ENCODE measurements around the gene SLC25A25. TPM values are rescaled to one million over a fixed set of nuclear protein-coding genes. Genes with fewer than 3 reads are reported as not detected.
"Not testable (repeated sequence)": the region's sequence is repeated elsewhere in the genome, so short reads cannot be mapped to it uniquely, and the experiment has no call there.

The SLC25A25 gene
- 10 to 100 TPM; 12.6 to 13.7 (median 12.8) TPM for polyA plus RNA-seq (ENCODE audit: insufficient read length in 3 of 3)
- long read RNA-seq, donor 1, partial matches to known transcripts: 0 of 3 reads
- long read RNA-seq, donor 1, other reads (novel, unspliced or antisense): 0 of 3 reads
- long read RNA-seq, donor 2, partial matches to known transcripts: 0 of 3 reads
- long read RNA-seq, donor 2, other reads (novel, unspliced or antisense): 0 of 3 reads
- long read RNA-seq, donor 3, partial matches to known transcripts: 5 of 9 reads
- long read RNA-seq, donor 3, other reads (novel, unspliced or antisense): 0 of 9 reads
- long read RNA-seq, donor 4, partial matches to known transcripts: 0 of 5 reads
- long read RNA-seq, donor 4, other reads (novel, unspliced or antisense): 0 of 5 reads
- long read RNA-seq, donor 5, partial matches to known transcripts: 0 of 12 reads
- long read RNA-seq, donor 5, other reads (novel, unspliced or antisense): 9 of 12 reads
- long read RNA-seq, donor 6, partial matches to known transcripts: 21 of 40 reads
- long read RNA-seq, donor 6, other reads (novel, unspliced or antisense): 16 of 40 reads
- long read RNA-seq, donor 7, partial matches to known transcripts: 9 of 15 reads
- long read RNA-seq, donor 7, other reads (novel, unspliced or antisense): 0 of 15 reads
- long read RNA-seq, donor 8, partial matches to known transcripts: 0 of 4 reads
- long read RNA-seq, donor 8, other reads (novel, unspliced or antisense): 0 of 4 reads
- long read RNA-seq, donor 9, partial matches to known transcripts: 29 of 62 reads
- long read RNA-seq, donor 9, other reads (novel, unspliced or antisense): 27 of 62 reads
- long read RNA-seq, donor 10, partial matches to known transcripts: 0 of 2 reads
- long read RNA-seq, donor 10, other reads (novel, unspliced or antisense): 0 of 2 reads
- long read RNA-seq, donor 11, partial matches to known transcripts: 0 of 4 reads
- long read RNA-seq, donor 11, other reads (novel, unspliced or antisense): 0 of 4 reads
- long read RNA-seq, donor 12, partial matches to known transcripts: 96 of 107 reads
- long read RNA-seq, donor 12, other reads (novel, unspliced or antisense): 5 of 107 reads
- long read RNA-seq, donor 13, transcript SLC25A25-203 (10 exons, 3,431 nt): major isoform, 5 of 30 reads
- long read RNA-seq, donor 13, partial matches to known transcripts: 25 of 30 reads
- long read RNA-seq, donor 13, other reads (novel, unspliced or antisense): 0 of 30 reads
- long read RNA-seq, donor 14: 0 reads
- long read RNA-seq, donor 15, partial matches to known transcripts: 20 of 79 reads
- long read RNA-seq, donor 15, other reads (novel, unspliced or antisense): 52 of 79 reads
- long read RNA-seq, donor 16, partial matches to known transcripts: 17 of 19 reads
- long read RNA-seq, donor 16, other reads (novel, unspliced or antisense): 0 of 19 reads

DNA sequence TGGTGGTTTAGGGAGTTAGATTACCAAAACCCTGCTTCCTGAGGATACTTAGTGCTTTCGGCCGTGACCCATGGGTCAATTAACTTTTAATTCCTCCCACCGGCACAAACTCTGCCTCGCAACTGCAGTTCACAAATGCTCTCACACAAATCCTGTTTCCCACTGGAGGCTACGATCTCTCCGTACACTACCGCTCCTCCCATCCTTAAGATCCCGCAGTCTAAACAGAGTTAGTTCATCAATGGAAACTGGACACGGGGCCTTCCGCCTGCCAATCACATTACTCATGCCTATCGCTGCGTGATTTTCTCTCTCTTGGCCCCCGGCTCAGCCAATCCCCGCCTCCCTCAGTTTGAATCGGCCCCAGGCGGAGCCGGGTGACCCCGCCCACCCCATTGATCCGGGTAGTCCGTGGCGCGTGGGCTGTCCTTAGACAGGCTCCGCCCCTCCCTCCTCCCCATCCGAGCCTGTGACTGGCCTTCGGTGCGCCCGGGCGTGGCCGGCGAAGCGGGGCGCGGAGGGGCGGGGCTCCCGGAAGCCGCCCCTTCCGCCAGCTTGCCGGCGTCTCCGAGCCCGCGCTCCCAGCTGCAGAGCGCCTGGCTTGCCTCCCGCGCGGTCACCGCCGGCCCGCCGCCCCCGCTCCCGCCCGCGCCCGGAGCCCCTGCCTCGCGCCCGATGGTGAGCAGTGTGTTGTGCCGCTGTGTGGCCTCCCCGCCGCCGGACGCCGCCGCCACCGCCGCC, at the start of gene SLC25A25:
TSS of gene SLC25A25 (plus strand) at position 588 of the 741 bp plus-strand sequence. CDS start at position 676, 88 bp downstream.
- DNase-seq: peak; percentile 98

DNA sequence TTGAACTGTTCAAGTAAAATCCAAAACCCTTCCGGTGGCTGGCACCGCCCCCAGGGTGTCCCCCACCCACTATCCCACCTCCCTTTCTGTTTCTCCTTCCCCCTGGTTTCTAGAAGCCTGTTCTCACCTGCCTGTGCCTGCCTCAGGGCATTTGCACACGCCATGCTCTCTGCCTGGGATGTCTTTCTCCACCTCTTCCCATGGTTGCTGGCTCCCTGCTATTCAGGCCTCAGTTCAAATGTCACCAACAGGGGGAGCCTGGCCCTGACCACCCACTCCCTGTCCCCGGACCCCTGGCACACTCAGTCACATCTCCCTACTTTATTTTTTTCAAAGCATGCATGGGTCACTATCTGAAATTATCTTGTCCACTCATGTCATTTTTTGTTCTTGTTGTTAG, 47.3 kb upstream of the SLC25A25 start:
- no peak for DNase-seq

DNA sequence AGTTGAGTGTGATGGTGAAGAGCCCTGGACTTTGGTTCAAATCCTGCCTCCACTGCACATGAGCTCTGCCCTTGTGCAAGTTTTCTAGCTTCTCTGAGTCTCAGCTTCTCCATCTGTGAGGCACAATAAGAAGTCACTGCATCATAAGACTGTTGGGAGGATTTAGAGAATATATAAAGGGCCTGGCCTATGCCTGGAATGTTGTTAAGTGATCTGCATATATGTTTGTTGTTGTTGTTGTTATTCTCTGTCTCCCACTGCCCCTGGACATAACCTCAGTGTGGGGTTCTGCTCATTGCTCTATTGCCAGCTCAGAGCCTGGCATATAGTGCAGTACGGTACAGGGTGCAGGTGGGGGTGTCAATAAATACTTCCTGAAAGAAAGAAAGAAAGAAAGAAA, 46.9 kb upstream of the SLC25A25 start:
- DNase-seq: no peak

DNA sequence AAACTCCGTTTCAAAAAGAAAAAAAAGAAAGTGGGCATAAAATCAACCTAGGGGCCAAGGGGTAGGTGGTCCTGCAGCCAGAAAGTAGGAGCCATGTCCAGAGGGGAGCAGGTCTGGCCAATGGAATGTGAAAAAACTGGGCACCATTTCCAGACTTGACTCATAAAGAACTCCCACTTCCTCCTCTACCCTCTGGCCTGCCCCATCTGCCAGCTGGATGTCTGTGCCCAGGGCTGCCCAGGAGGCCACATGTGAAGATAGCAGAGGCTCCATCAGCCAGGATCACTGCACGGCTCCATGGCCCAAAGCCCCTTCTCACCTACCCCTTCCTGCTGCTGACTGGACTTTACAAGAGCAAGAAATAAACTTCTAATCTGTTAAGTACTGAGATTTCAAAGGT, 45.1 kb upstream of the SLC25A25 start:
- DNase-seq: no peak

DNA sequence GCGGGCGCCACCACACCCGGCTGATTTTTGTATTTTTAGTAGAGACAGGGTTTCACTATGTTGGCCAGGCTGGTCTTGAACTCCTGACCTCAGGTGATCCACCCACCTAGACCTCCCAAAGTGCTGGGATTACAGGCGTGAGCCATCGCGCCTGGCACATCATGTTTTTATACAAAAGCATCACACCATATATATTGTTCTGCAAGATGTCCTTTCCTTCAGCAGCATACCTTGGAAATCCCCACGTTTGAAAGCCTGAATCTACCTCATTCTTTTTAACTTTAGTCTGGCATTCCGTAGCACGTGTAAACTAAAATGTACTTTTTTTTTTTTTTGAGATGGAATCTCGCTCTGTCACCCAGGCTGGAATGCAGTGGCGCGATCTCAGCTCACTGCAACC, 44.4 kb upstream of the SLC25A25 start:
- not testable (repeated sequence) for DNase-seq

DNA sequence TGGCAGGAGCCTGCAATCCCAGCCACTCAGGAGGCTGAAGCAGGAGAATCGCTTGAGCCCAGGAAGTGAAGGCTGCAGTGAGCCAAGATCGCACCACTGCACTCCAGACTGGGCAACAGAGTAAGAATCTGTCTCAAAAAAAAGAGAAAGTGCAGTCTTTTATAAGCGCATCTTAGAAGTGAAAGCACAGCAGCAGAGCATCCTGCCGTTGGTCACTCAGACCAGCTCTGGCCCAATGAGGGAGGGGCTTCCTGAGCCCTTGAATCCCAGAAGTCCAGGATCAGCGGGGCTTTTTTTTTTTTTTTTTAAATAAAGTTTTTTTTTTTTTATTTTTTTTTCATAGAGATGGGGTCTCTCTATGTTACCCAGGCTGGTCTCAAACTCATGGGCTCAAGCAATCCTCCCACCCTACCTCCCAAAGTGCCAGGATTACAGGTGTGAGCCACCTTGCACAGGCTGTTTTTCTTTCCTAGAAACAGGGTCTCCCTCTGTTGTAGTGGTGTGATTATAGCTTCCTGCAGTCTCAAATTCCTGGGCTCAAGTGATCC, 43.2 kb upstream of the SLC25A25 start:
- DNase-seq: no peak

DNA sequence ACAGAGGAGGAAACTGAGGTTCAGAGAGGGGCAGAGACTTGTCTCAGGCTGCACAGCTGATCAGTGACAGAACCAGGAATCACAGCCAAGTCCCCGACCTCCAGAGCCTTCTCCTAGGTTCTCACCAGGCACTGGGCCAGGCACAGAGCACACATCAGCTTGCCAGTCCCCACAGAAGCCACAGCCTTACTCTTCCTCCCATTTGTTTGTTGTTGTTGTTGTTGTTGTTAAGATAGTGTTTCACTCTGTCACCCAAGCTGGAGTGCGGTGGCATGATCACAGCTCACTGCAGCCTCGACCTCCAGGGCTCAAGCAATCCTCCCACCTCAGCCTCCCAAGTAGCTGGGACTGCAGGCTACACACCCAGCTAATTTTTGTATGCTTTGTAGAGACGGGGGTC, 42.3 kb upstream of the SLC25A25 start:
- no peak for DNase-seq

DNA sequence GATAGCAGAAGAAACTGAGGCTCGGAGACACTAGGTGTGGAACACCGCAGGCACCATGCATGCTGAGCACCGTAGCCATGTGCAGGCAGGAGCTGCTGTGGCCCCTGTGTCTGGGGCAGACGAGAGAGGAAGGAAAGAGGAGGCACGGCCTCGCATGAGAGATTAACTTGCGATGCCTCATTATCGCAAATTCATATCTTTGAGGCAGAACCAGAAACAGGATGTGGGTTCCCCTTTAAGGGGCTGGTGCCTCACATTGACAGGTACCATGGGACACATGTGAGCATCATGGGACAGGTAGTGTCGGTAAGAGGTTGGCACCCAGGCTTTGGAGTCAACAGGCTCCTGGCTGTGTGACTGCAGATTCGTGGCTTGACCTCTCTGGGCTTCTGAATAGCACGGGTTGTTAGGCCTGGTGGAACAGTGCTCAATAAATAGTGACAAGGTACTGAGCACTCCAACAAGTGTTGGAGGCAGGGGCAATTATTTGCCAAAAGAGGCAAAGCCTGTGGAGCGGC, 41.7 kb upstream of the SLC25A25 start:
- no peak for DNase-seq

DNA sequence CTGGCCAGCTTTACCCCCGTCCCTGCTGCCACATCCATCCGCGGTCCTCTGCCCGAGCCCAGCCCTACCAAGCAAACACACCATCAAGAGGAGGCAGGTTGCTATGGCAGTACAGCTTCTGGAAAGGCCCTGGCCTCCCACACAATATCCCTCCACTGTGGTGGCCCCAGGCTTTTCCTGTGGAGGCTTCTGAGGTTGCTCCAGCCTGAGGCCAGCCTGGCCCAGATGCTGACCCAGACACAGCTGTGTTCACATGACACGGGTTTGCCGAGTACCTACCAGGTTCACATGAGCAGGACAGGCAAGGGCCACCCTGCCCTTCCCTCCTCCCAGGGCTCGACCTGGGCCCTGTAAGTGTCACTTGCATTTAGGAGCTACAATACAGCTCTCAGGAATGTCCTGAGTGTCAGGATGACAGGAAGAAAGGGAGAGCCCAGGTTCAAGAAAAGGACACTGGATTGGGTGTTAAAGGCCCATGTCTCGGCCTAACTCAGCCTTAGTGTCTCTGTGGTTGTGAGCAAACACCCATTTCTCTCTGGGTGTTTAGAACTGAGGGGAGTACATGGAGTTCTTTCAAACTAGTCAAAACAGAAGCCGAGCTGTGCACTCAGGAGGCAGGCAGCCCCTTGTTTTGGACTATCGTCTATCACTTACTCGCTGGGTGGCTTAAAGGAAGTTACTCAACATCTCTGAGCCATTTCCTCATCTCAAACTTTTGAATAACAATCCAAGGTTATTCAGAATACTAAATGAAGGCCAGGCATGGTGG, 41.1 kb upstream of the SLC25A25 start:
- no peak for DNase-seq

DNA sequence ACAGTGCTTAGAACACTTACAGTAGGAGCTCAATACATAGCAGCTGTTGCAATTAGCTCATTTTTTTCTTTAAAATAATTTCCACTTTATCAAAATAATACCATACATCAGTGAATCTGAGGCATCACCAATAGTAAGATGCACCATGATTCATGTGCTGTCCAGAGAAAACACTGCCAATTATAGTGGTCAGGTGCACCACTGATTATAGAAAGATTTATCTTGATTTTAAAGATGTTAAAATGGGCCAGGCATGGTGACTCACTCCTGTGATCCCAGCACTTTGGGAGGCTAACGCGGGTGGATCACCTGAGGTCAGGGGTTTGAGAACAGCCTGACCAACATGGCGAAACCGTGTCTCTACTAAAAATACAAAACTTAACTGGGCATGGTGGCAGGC, 40.3 kb upstream of the SLC25A25 start:
- DNase-seq: no peak

DNA sequence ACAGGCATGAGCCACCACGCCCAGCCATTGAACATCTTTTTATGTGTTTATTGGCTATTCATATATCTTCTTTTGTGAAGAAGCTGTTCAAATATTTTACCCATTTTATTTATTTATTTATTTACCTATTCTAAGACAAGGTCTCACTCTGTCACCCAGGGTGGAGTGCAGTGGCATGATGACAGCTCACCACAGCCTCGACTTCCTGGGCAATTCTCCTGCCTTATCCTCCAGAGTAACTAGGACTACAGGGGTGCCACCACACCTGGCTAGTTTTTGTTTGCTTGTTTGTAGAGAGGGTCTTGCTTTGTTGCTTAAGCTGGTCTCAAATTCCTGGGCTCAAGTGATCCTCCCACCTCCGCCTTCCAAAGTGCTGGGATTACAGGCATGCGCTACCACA, 34.4 kb upstream of the SLC25A25 start:
- no peak for DNase-seq

DNA sequence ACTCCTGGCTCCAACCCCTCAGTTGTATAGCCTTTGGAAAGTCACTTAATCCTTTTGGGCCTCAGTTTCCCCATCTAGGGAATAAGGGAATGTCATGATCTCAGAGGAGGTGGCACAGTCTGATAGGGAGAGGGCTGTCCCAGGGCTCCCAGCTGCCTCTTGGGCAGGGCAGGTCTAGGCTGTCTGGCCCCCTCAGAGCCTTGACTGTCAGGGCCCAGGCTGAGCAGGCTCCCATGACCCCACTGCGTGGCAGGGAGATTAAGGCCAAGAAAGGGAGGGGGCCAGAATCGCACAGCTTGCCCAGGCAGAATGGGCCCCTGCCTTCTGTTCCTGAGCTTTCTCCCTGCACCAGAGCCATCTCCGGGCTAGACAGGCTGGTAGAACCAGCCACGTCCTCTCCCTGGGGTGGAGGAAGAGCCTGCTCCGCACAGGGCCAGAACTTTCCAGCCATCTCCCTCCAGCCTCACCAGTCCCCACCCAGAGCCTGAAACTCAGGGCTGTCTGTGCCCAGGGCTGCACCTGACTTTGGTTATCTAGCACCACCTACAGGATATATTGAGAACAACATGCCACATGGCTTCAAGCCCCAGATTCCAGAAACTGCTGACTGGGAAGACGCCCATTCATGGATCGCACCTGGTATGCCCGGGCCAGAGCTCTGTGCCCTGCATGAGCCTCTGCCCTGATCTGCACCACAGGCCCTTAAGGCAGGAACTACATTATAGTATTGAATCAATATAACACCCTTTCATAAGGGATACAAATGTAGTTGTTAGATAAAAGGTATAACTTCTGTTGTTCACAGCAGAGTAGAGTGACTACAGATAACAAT, 33.0 kb upstream of the SLC25A25 start:
- peak; percentile 68 for DNase-seq

DNA sequence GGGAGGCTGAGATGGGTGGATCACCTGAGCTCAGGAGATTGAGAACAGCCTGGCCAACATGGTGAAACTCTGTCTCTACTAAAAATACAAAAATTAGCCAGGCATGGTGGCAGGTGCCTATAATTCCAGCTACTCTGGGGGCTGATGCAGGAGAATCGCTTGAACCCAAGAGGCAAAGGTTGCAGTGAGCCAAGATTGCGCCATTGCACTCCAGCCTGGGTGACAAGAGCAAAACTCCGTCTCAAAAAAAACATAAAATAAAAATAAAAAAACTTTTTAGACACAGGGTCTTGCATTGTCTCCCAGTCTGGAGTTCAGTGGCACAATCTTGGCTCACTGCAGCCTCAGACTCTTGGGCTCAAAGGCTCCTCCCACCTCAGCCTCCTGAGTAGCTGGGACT, 31.5 kb upstream of the SLC25A25 start:
- DNase-seq: not testable (repeated sequence)

DNA sequence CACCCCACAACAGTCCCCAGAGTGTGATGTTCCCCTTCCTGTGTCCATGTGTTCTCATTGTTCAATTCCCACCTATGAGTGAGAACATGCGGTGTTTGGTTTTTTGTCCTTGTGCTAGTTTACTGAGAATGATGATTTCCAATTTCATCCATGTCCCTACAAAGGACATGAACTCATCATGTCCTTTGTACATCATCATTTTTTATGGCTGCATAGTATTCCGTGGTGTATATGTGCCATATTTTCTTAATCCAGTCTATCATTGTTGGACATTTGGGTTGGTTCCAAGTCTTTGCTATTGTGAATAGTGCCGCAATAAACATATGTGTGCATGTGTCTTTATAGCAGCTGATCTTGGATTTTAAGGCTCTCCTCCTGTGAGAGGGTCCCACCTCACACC, 27.2 kb upstream of the SLC25A25 start:
- not testable (repeated sequence) for DNase-seq

DNA sequence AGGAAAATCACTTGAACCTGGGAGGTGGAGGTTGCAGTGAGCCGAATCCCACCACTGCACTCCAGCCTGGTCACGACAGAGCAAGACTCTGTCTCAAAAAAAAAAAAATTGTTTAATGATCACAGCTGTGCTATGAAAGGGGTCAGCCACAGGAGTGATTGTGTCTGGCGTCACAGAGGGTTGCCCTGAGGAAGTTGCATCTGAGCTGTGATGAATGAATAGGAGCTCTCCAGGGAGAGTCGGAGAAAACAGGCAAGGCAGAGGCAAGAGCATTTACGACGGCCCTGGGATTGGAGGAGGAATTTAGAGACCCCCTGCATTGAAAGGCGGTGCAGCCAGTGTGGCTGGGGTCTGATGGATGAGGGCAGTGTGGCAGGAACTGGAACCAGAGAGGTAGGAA, 26.0 kb upstream of the SLC25A25 start:
- DNase-seq: no peak

DNA sequence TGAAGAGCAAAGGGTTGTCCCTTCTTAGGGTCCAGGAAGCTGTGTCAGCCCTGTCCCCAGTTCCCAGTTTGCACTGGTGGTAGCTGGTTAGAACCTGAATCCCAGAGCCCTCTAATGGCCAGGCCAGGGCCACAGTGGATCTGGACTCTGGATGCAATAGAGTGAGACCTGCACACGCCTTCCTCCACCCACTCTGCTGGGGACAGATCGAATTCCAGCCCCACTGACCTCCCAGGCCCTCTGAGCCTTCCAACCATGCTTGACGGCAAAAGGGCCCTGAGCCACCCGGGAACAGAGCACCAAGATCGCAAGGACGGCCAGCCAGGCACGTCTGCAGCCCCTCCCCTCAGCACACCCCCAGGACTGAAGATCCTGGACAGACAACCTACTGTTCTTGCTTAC, 24.6 kb upstream of the SLC25A25 start:
- no peak for DNase-seq

DNA sequence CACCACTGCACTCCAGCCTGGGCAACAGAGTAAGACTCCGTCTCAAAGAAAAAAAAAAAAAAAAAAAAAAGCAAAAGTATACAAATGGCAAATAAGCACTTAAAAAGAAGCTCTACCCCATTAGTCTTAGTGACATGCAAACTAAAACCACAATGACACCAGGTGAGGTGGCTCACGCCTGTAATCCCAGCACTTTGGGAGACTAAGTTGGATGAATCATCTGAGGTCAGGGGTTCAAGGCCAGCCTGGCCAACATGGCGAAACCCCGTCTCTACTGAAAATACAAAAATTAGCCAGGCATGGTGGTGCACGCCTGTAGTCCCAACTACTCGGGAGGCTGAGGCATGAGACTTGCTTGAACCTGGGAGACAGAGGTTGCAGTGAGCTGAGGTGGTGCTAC, 22.6 kb upstream of the SLC25A25 start:
- DNase-seq: not testable (repeated sequence)

DNA sequence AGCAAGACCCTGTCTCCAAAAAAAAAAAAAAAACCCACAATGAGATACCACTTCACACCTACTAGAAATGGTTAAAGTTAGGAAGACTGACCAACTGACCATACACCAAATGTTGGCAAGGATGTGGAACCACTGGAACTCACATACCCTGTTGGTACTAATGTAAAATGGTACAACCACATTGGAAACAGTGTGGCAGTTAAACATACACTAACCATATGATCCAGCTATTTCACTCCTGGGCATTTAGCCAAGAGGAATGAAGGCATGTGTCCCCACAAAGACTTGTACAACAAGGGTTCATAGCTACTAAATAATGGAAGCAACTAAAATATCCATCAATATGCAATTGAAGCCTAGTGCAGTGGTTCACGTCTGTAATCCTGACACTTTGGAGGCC, 22.2 kb upstream of the SLC25A25 start:
- no peak for DNase-seq

DNA sequence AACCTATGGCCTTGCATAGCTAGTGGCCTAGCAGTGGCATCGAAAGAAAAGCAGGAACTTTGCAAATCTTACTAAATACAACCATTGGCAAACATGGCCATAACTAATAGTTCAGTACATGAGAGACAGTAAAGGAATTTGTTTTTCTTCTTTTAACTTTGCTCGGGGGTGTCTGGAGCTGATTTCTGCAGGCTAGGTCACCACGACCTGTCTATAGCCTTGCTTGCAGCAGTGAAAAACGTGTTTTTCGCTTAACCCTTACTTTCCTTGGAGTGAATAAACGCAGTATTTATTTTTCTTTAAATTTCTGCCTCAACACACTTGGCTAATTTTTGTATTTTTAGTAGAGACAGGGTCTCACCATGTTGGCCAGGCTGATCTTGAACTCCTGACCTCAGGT, 20.8 kb upstream of the SLC25A25 start:
- no peak for DNase-seq
